GM19463 (cell line): ENCODE results near the gene CALML5.

ENCODE experiments used
- ATAC-seq: cut with Tn5 transposase; IDR thresholded peaks from one replicate; pipeline ENCODE4 v1.9.1; 2021; ENCODE audit warnings: mild to moderate bottlenecking, moderate library complexity; ENCODE audit not compliant: unreplicated experiment

CALML5 gene

DNA sequence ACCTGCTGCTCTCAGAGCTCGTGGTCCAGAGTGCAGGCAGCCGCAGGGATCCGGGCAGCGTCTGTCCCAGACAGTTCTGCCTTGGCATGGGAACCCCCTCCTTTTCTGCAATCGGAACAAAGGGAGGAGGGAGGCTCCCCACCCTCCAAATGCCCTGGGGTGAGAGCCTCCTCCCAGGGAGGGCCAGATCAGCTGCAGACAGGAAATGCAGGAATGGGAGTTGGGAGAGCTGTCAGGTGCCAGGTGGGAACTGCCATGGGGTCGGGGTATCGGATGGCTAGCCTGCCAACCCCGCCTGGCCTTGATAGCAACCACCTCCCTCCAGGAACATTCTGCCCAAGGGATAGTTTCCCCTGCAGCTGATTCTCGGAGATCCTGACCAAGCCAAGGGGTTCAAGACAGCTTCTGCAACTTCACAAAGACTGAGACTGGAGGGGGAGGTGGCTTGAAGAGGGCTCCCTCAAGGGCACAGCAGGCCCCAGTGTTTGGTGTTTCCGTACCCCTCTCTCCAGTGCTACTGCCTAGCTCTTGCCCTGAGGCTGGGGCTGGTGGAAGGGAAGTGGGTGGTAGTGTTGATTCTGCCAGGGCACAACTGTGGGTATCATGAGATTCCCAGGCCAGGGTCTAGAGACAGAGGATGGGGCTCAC lies at the start of gene CALML5:
CALML5 (minus strand) TSS at position 78 of the 648 bp plus-strand sequence. CDS start 132 bp downstream, outside the sequence.
- ATAC-seq = no peak

DNA sequence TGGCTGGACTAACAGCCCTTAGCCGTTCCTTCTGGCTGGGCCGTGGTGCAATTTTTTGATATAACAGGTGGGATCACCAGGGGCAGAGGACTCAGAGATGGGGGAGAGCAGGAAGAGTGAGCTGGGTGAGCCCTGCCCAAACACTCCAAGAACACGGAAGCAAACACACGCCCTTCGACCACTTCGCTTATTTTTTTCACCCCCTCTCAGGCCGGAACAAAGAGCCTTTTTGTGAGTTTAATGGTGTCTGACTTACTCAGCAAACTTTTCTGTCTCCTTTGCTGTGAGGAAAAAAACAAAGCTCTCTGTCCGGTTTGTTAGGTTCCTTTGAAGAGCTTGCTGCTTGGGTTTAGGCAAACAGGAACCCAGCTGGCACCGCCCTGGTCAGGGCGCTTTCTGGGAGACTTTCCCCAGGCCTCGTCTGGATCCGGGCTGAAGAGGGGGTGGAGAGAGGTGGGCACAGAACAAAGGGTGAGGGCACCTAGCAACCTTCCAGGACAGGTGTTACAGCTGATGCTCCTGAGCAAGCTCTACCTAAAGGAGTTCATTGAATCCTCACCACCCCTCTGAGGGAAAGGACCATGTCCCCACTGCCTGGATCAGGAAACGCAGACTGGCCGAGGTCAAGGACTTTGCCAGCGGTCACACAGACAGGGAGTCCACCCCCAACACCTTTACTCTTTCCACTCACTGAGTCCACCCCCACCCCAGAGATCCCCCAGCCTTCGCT lies 48.7 kb upstream of the CALML5 start:
- no peak for ATAC-seq

- no peak for ATAC-seq
These were observed 48.2 kb upstream of the CALML5 start for GRCh38 chr10:5547681-5547930.

DNA sequence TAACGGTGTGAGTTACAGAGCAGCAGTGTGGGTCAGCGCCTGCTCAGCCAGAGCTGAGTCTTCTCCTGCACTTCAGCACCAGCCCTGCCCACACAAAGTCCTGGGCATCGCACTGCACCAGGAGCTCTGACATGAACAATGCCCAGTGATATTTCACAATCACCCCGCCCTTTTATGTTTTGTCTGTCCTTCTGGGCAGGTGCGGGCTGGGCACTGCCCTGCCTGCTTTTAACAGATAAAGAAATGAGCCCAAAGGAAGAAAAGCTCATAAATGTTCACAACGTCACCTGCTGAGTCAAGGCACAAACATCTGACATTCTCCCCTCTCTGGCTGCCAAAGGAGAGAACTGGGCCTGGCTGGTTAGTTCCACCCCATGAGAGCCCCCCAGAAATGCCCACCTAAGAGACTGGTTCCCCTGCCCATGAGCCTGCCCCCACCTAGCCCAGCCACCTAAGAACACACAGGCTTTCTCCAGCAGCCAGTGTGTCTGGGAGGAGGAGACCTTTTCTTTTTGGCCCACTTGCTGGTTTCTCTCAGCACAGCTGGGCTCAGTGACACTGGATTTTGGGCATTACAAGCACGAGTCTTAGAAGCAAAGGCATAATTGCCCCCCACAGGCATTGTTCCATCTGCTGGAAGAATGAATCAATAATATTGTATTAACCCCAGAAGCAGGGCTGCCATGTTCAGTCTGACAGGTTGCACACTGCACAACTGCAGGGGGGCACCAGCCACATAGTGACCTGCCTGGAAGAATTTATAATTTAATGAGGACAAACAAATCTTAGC lies 47.7 kb upstream of the CALML5 start:
- no peak for ATAC-seq

GRCh38 chr10:5545778-5546710 lies 46.7 kb upstream of the CALML5 start:
- no peak for ATAC-seq

- no peak for ATAC-seq
These were observed 46.0 kb upstream of the CALML5 start for GRCh38 chr10:5545426-5545777.

DNA sequence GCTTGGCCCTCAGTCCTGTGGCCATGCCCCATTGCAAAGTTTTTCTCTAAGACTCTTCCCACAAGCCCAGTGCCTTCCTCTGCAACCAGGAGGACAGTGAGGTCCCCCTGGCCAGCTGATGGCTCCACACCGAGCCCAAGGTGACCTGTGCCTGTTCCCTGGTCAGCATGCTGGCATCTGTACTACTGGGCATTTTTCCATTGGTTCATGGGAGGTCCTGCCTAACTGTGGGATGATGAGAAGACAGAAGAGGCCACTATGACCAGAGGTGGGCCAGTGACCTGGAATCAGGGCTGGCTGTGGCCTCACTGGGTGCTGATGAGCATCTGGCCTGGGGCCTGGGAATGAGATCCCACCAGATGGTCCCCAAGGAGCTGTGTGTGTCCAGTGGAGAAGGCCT lies 45.6 kb upstream of the CALML5 start:
- no peak for ATAC-seq

DNA sequence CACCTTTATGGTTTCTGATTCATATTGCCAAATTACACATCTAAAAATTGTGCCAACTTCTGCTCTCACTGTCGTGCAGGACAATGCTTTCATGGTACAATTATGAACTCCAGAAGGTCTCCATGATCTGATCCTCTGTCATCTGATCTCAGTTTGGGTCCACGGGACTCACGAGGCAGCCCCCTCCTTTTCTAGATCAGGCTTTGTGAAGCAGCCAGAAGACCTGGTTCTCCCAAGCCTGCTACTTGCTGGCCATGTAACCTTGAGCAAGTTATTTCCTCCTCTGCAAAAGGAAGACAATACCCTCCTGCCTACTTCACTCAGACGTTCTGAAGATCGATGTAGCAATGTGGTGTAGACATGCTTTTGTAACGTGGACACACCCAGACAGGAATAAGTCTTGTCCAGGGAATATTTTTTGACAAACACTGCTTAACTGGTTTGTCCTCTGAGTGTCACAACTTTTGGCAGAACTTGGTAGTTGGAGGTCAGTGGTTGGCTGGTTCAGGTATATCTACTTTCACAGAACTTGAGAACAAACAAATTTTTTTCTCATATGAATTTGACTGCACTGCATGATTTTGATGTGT lies 44.9 kb upstream of the CALML5 start:
- no peak for ATAC-seq

DNA sequence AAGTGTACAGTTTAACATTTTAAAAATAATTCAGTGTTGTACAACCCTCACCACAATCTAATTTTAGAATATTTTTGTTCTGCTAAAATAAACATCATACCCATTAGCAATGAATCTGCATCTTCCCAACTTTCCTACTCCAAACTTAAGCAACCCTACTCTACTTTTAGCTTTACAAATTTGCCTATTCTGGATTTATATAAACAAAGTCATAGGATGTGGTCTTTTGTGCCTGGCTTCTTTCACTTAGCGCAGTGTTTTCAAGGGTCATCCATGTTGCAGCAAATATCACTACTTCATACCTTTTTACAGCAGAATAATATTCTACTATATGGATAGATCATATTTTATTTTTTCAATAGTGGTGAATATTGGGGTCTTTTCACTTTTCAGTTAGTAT lies 44.3 kb upstream of the CALML5 start:
- no peak for ATAC-seq

- no peak for ATAC-seq
These were observed 42.7 kb upstream of the CALML5 start for GRCh38 chr10:5542100-5542499.

- no peak for ATAC-seq
These were observed 41.5 kb upstream of the CALML5 start for GRCh38 chr10:5540891-5541290.

GRCh38 chr10:5540080-5540479 lies 40.7 kb upstream of the CALML5 start:
- ATAC-seq = no peak

- no peak for ATAC-seq
These were observed 39.7 kb upstream of the CALML5 start for GRCh38 chr10:5538892-5539651.

- no peak for ATAC-seq
These were observed 39.1 kb upstream of the CALML5 start for GRCh38 chr10:5538446-5538845.

DNA sequence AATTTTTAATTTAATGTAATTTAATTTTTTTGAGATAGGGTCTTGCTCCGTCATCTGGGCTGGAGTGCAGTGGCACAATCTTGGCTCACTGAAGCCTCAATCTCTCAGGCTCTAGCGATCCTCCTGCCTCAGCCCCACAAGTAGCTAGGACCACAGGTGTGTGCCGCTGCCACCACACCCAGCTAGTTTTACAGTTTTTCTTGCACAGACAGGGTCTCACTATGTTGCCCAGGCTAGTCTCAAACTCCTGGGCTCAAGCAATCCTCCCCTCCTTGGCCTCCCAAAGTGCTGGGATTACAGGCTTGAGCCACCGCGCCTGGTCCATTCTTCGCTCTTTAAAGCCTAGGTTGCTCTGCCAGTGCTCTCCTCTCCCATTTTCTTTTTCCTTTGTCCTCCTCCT lies 38.3 kb upstream of the CALML5 start:
- no peak for ATAC-seq

DNA sequence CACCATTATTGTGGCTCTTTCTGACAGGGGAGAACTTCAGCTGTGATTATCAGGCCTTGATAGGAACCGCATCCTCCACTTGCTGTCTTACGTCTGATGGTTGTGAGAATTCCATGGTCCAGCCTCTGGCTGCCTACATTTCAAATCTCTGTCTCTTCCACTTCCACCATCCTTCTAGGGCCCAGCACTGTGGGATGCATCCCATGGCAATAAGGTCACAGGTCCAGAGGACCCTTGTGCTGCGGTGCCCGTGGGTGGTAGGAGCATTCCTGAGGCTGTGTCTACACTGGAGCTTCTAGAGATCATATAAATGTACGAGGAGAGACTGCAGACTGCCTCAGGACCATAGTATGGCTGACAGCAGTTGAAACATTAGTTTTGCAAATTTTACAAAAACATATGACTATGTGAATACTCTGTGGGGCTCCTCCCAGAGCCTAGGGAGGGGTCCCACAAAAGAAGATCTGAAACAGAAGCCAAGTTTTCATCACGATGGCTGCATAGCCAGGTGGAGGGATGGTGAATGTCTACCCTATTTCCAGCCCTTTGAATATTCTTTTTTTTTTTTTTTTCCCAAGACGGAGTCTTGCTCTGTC lies 37.2 kb upstream of the CALML5 start:
- ATAC-seq = no peak

GRCh38 chr10:5534880-5535856 lies 35.8 kb upstream of the CALML5 start:
- no peak for ATAC-seq

GRCh38 chr10:5534051-5534821 lies 34.9 kb upstream of the CALML5 start:
- no peak for ATAC-seq
